ENCODE measurements around the gene ARL15.

DNA sequence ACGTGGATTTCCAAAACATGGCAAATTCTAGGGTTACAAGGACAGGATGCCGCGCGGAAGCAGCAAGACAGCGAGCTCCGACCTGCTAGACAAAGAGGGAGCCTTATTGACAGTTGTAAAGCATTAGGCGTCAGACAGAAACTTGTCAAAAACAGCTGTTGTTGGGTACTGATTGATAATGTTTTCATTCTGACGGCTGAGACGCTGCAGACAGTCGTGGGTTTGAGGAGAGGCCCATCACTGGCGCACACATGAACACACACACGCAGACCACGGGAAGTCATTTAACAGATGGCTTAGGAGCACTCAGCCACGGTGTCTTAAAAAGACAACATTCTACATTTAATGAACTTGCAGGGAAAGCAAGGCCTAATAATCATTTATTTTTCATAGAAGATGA is 426.0 kb downstream of the ARL15 start:
- no peak for TF ChIP-seq POLR2A (IDR thresholded peaks at IDR 0.05)
- TF ChIP-seq CTCF (IDR thresholded peaks at IDR 0.05): no peak
- no peak for TF ChIP-seq EP300 (IDR thresholded peaks at IDR 0.05)
